Activated T-cell treated with anti-CD3 and anti-CD28 coated beads, Interleukin-2, amount 50 U/mL, for 4 hours (primary cell): Measurements from ENCODE around the gene CHAF1A. TPM values are rescaled to one million over a fixed set of nuclear protein-coding genes. Genes with fewer than 3 reads are reported as not detected.

Source experiments
- ATAC-seq, 2 donors: fragments of 200-7000 bp; cut with Tn5 transposase; one replicate each; pipeline ENCODE4 v1.10.0; 2021
- DNase-seq: peaks from one replicate; pipeline ENCODE4 v3.0.0-alpha.2; 2020
- H3K27me3 Mint-ChIP-seq: one replicate; pipeline ENCODE4 v1.8.0; 2021; ENCODE audit warnings: low read depth, mixed read lengths
- H3K36me3 Mint-ChIP-seq: one replicate; pipeline ENCODE4 v1.8.0; 2022; ENCODE audit warnings: mixed read lengths; ENCODE audit not compliant: insufficient read depth
- H3K4me1 Mint-ChIP-seq: one replicate; pipeline ENCODE4 v1.8.0; 2021; ENCODE audit warnings: low read depth, mixed read lengths
- H3K4me3 Mint-ChIP-seq: one replicate; pipeline ENCODE4 v1.8.0; 2021; ENCODE audit warnings: mild to moderate bottlenecking, moderate library complexity, mixed read lengths
- H3K9me3 Mint-ChIP-seq: one replicate; pipeline ENCODE4 v1.8.0; 2021; ENCODE audit warnings: mixed read lengths
- total RNA-seq, 3 donors: library from RNA; stranded (reverse); gene quantifications; one replicate each; pipeline ENCODE4 v1.2.1, GENCODE V29; 2021

The CHAF1A gene
- total RNA-seq, 3 donors from 2014 or later = 59.1 to 81.0 (median 64.3) TPM

DNA sequence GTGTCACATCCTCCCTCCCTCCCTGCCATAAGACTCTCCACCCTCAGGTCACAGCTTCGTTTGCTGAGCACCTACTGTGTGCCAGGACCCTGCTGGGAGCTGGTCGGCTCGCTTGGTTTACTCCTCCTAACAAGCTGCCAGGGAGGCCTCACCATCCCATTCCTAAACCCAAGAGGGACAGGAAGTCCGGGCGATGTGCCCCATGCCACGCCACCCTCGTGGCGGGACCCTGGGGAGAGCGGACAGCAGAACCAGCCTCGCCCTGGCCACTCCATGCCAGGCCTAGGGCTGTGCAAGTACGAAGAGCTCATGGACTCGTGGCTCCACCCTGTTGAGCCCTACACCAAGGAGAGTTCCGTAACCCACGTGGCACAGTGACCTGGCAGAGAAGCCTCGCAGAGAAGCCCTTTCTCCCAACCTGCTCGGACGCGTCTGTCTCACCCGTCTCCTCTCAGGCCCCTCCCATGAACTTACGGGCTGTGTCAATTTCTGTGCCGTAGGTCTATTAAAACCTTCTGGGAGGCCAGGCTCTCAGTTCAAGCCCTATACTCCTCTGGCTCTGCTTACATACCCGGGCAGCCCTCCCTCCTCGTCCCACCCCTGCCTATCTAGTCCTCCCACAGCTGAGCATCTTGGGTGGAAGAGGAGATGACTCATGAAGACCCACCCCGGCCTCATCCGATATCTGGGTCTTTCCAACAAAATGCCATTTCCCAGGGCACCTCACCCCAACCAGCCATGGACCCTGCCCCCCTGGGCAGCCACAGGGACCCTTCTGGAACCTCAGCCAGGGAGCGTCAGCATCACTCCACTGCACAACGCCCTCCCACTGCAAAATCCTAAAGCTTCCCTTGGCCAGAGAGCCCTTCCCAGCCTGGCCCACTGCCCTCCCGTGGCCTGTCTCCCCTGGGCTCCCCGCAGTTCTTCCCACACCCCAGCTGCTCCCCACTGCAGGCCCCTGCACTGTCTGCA lies 52.6 kb downstream of the CHAF1A start:
- no peaks in the 10 kb centered on the region for H3K27me3 Mint-ChIP-seq
- no peak for ATAC-seq
- peaks cover 13% of the 10 kb centered on the region for H3K4me1 Mint-ChIP-seq
- no peak for DNase-seq
- H3K9me3 Mint-ChIP-seq = no peaks in the 10 kb centered on the region
- peak overlapping the region; percentile 19 for H3K4me3 Mint-ChIP-seq
- H3K36me3 Mint-ChIP-seq = peaks cover 6% of the 10 kb centered on the region

DNA sequence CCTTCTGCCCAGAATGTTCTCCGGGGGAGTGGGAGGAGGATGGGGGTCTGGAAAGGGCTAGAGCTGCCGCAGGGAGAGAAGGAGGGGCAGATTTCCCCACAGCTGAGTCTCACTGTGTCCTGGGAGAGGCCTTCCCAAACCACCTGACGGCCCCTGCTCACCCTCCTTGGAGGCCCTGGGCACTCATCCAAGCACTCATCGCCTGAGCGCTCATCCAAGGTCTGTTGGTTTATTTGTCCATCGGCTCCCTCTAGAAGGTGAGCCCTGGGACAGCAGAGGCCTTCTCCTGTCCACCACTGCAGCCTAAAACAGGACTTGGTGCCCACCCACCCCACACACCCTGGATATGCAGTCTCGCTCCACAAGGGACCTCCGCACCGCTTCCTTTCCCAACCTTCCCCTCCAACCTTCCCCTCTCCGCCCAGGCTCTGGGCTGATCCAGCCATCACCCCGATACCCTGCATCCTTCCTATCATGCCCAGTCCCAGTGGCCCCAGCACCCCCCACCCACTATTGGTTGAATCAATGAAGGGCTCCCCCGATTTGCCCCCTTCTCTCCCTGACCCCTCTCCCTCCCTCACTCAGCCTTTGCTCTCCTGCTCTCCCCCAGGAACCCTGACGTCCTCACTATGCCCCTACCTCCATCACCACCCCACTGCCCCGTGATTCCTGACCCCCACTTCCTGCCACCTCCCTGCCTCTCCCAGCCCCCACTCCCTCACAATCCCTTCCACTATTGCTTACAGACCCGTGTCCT lies 53.5 kb downstream of the CHAF1A start:
- Mint-ChIP-seq H3K27me3 (no peaks in the 10 kb centered on the region), H3K4me1 (peaks cover 13% of the 10 kb centered on the region), H3K9me3 (no peaks in the 10 kb centered on the region), H3K4me3 (peak overlapping the region; percentile 91), H3K36me3 (peaks cover 4% of the 10 kb centered on the region)
- DNase-seq (no peak), ATAC-seq (no peak)

DNA sequence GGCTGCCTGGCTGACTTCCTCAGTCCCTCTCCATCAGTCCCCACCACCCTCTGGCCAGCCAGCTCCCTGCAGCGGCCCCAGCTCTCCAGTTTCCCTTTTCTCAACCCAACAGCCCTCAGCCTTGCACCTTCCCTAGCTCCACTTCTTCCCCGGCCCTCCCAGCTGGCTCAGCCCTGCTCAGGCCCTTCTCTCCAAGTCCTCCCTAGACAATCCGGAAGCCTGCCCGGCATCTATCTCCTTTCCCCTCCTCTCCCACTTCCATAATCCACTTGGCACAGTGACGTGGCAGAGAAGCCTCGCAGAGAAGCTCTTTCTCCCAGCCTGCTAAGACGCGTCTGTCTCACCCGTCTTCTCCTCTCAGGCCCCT lies 54.0 kb downstream of the CHAF1A start:
- no peaks in the 10 kb centered on the region for H3K27me3 Mint-ChIP-seq
- H3K36me3 Mint-ChIP-seq = peaks cover 4% of the 10 kb centered on the region
- no peaks in the 10 kb centered on the region for H3K9me3 Mint-ChIP-seq
- peak overlapping the region; percentile 91 for H3K4me3 Mint-ChIP-seq
- no peak for DNase-seq
- H3K4me1 Mint-ChIP-seq = peaks cover 13% of the 10 kb centered on the region
- ATAC-seq = no peak

- H3K36me3 Mint-ChIP-seq = peaks cover 2% of the 10 kb centered on the region
- ATAC-seq (peak; percentile 16 to 23), DNase-seq (peak; percentile 58)
- H3K4me1 Mint-ChIP-seq = peaks cover 13% of the 10 kb centered on the region
- H3K9me3 Mint-ChIP-seq = no peaks in the 10 kb centered on the region
- no peaks in the 10 kb centered on the region for H3K27me3 Mint-ChIP-seq
- H3K4me3 Mint-ChIP-seq = peak overlapping the region; percentile 91
These were observed 54.6 kb downstream of the CHAF1A start for GRCh38 chr19:4456843-4457653.

DNA sequence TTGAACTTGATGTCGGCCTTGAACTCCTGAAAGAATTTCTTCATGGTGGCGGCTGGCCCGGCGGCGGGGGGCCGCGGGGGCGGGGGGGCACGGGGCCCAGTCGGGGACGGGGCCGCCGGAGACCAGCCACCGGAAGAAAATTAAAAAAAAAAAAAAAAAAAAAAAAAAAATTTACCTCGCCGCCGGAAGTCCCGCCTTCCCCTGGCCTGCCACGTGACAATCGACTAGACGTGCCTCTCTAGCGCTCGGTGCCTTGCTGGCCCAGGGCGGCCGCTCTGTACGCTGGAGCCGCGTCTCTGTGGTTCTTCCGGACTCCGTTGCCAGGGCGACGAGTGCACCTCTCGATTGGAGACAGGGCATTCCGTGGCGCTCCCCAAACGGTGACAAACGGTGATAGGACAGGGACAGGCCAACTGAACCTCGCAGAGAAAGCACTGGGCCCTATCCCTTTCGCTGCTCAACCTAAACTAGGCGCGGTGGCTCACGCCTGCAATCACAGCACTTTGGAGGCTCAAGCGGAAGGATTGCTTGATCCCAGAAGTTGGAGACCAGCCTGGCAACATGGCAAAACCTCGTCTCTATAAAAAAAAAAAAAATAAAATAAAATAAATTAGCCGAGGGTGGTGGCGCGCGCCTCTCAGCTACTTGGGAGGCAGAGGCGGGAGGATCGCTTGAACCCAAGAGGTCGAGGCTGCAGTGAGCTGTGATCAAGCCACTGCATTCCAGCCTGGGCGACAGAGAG lies 55.4 kb downstream of the CHAF1A start, which contains the start of gene UBXN6:
Gene UBXN6, minus strand, starts transcription at position 141 of the 742 bp plus-strand sequence. Its CDS starts 97 bp downstream, at position 44.
- Mint-ChIP-seq H3K27me3 (no peaks in the 10 kb centered on the region), H3K9me3 (no peaks in the 10 kb centered on the region), H3K4me3 (peak within 1 kb of the TSS; percentile 91), H3K36me3 (peaks cover 2% of the 10 kb centered on the region), H3K4me1 (peaks cover 13% of the 10 kb centered on the region)
- ATAC-seq (peak; percentile 97 to 98), DNase-seq (peak; percentile 95)

GRCh38 chr19:4464815-4465581 lies 62.6 kb downstream of the CHAF1A start:
- Mint-ChIP-seq H3K9me3 (no peaks in the 10 kb centered on the region), H3K4me1 (no peaks in the 10 kb centered on the region), H3K36me3 (no peaks in the 10 kb centered on the region), H3K4me3 (no peak overlapping the region), H3K27me3 (no peaks in the 10 kb centered on the region)
- no peak for DNase-seq
- no peak for ATAC-seq

DNA sequence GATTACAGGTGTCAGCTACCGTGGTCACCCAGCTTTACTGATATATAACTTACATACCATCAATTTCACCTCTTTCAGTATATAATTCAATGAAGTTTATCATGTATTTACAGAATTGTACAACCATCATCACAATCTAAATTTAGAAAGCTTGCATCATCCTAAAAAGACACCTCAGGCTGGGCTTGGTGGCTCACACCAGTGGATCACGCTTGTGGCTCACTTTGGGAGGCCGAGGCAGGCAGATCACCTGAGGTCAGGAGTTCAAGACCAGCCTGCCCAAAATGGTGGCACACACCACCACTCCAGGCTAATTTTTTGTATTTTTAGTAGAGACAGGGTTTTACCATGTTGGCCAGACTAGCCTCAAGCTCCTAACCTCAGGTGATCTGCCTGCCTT lies 65.4 kb downstream of the CHAF1A start:
- DNase-seq (no peak), ATAC-seq (no peak)
- Mint-ChIP-seq H3K4me1 (peaks cover 4% of the 10 kb centered on the region), H3K36me3 (no peaks in the 10 kb centered on the region), H3K9me3 (no peaks in the 10 kb centered on the region), H3K27me3 (no peaks in the 10 kb centered on the region), H3K4me3 (no peak overlapping the region)

DNA sequence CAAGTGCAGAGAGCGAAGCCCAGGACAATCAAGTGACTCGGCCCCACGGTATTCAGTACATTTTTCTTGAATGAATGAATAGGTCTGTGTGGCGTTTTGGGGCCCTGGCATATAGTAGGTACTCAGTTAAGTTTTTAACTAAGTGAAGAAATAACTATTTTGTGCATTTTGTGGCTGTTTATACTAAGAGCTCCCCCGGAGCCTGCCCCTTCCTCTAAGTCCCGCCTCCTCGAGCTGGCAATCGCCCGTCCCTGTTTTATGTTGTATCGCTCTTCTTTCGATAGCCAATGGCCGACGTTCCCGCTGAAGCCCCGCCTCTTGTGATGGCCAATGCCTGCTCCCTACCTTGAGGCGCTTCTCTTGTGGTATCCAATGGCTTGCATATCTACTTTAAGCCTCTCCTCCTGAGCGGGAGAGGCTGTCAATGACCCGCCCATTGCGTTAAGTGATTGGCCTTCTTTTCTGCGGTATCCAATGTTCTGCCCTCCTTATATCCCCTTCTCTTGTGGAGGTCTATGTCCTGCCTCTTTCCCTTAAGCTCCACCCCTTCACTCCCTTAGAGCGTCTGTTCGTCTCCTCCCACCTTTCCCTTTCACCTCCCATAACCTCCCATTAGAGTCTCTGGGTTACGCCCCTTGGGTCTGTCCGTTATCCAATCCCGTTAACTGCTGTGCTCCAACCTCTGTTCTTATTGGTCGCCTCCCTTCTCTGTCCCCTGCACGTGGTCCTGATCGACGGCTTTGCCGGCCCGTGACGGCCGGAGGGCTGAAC lies 69.1 kb downstream of the CHAF1A start:
- no peak overlapping the region for H3K4me3 Mint-ChIP-seq
- DNase-seq = peak; percentile 95
- no peaks in the 10 kb centered on the region for H3K9me3 Mint-ChIP-seq
- peaks cover 19% of the 10 kb centered on the region for H3K4me1 Mint-ChIP-seq
- no peaks in the 10 kb centered on the region for H3K27me3 Mint-ChIP-seq
- peaks cover 2% of the 10 kb centered on the region for H3K36me3 Mint-ChIP-seq
- ATAC-seq = peak; percentile 88 to 90

DNA sequence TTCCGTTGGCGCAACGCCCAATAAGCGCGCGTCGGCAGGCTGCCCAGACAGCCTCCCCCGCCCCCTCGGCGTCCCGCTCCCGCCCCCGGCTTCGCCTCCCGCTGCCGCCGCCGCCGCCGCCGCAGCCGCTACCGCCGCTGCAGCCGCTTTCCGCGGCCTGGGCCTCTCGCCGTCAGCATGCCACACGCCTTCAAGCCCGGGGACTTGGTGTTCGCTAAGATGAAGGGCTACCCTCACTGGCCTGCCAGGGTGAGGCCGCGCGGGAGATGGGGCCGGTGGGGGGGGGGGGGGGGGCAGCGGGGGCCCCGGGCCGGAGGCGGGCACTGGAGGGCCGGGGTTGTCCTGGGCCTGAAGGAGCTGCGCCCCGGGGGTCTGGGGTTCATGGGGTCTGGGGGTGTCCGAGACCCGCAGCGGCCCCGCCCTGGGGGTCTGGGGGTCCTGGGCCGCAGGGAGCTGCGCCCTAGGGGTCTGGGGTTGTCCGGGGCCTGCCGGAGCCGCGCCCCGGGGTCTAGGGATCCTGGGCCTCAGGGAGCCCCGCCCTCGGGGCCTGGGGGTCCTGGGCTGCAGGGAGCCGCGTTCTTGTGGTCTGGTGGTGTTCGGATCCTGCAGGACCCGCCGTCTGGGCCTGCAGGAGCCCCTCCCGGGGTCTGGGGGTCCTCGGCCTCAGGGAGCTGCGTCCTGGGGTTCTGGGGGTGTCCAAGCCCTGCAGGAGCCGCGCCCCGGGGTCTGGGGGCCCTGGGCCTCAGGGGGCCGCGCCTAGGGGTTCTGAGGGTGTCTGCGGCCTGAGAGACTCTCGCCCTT lies 69.9 kb downstream of the CHAF1A start, which contains the start of gene HDGFL2:
Gene HDGFL2, plus strand, starts transcription at position 124 of the 801 bp plus-strand sequence. Its CDS starts 54 bp downstream, at position 178.
- peaks cover 19% of the 10 kb centered on the region for H3K4me1 Mint-ChIP-seq

DNA sequence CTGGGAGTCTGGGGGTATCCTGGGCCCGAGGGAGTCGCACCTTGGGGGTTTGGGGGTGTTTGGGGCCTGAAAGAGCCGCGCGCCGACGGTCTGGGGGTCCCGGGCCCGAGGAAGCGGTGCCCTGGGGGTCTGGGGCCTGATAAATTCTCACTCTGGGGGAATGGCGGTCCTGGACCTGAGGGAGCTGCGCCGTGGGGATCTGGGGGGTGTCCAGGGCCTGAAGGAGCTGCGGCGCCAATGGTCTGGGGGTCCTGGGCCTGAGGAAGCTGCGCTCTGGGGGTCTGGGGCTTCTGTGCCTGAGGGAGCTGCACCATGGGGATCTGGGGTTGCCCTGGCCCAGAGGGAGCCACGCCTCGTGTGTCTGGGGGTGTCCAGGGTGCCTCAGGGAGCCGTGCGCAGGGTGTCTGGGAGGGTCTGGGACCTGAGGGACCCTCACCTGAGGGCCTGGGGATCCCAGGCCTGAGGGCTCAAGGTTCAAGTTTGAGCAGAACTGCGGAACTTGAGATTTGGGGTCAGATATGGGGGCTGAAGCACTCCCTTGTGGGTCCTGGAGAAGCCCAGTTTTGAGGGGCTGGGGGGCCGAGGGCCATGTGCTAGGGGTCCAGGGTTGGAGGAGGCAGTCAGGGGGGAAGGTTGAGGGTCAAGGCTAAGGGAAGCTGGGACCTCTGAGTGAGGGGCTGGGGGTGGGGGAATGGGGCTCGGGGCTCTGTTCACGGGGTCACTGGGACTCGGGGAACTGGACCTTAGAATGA lies 70.7 kb downstream of the CHAF1A start:
- Mint-ChIP-seq H3K4me3 (no peak overlapping the region), H3K27me3 (no peaks in the 10 kb centered on the region), H3K4me1 (peaks cover 19% of the 10 kb centered on the region), H3K36me3 (peaks cover 5% of the 10 kb centered on the region), H3K9me3 (no peaks in the 10 kb centered on the region)
- ATAC-seq (no peak), DNase-seq (no peak)

More for the DNA sequence above, 69.9 kb downstream of the CHAF1A start, which contains the start of gene HDGFL2:
- ATAC-seq (no peak), DNase-seq (no peak)
- no peaks in the 10 kb centered on the region for H3K27me3 Mint-ChIP-seq
- no peaks in the 10 kb centered on the region for H3K9me3 Mint-ChIP-seq
- peaks cover 3% of the 10 kb centered on the region for H3K36me3 Mint-ChIP-seq
- no peak within 1 kb of the TSS for H3K4me3 Mint-ChIP-seq
